Loucy (cell line): Measurements from ENCODE around the gene VIPR2.
"Not testable (repeated sequence)": the region's sequence is repeated elsewhere in the genome, so short reads cannot be mapped to it uniquely, and the experiment has no call there.

Experiments used
- H2AFZ ChIP-seq: fragments of 200-600 bp; sonication (generic); 2 replicates; pipeline ENCODE4 v1.6.0; 2016; ENCODE audit warnings: antibody characterized with exemption, mild to moderate bottlenecking, low read length, moderate library complexity
- H3F3A ChIP-seq: fragments of 200-600 bp; 2 replicates; pipeline ENCODE4 v1.6.0; 2016; ENCODE audit warnings: antibody characterized with exemption, low read depth, mild to moderate bottlenecking
- H3K27me3 ChIP-seq: fragments of 200-600 bp; sonication (generic); 2 replicates; pipeline ENCODE4 v1.6.1; 2014; ENCODE audit warnings: low read length, mild to moderate bottlenecking; ENCODE audit not compliant: insufficient read depth, poor library complexity, severe bottlenecking
- H3K36me3 ChIP-seq: fragments of 200-600 bp; sonication (generic); 2 replicates; pipeline ENCODE4 v1.6.1; 2016; ENCODE audit warnings: low read length; ENCODE audit not compliant: insufficient read depth
- H3K4me1 ChIP-seq: fragments of 200-600 bp; sonication (generic); 2 replicates; pipeline ENCODE4 v1.5.1; 2014; ENCODE audit warnings: low read length, mild to moderate bottlenecking; ENCODE audit not compliant: insufficient read depth, poor library complexity, severe bottlenecking
- H3K4me2 ChIP-seq: fragments of 200-600 bp; sonication (generic); 2 replicates; pipeline ENCODE4 v1.6.0; 2014; ENCODE audit warnings: antibody characterized with exemption, low read length, low read depth, mild to moderate bottlenecking; ENCODE audit not compliant: poor library complexity, severe bottlenecking
- H3K4me3 ChIP-seq: fragments of 200-600 bp; sonication (generic); 2 replicates; pipeline ENCODE4 v1.5.1; 2014; ENCODE audit warnings: low read length, mild to moderate bottlenecking, mixed read lengths; ENCODE audit not compliant: poor library complexity, severe bottlenecking
- H3K79me2 ChIP-seq: fragments of 200-600 bp; sonication (generic); 2 replicates; pipeline ENCODE4 v1.6.1; 2014; ENCODE audit warnings: low read length; ENCODE audit not compliant: insufficient read depth
- H3K9ac ChIP-seq: fragments of 200-600 bp; sonication (generic); 2 replicates; pipeline ENCODE4 v1.6.0; 2014; ENCODE audit warnings: mild to moderate bottlenecking, low read depth, low read length, moderate library complexity; ENCODE audit not compliant: poor library complexity, severe bottlenecking
- H3K9me2 ChIP-seq: fragments of 200-600 bp; sonication (generic); replicated peaks from 2 replicates; pipeline ENCODE4 v1.6.1; 2016; ENCODE audit warnings: low read depth, low read length, mixed read lengths
- H3K9me3 ChIP-seq: fragments of 200-600 bp; sonication (generic); 2 replicates; pipeline ENCODE4 v1.6.1; 2014; ENCODE audit warnings: mild to moderate bottlenecking, antibody characterized with exemption, low read length, low read depth; ENCODE audit not compliant: insufficient read depth
- H4K20me1 ChIP-seq: fragments of 200-600 bp; sonication (generic); 2 replicates; pipeline ENCODE4 v1.6.0; 2014; ENCODE audit warnings: antibody characterized with exemption, low read length, mild to moderate bottlenecking; ENCODE audit not compliant: insufficient read depth, poor library complexity, severe bottlenecking
- CTCF ChIP-seq: fragments of 200-600 bp; sonication (generic); conservative IDR thresholded peaks from 2 replicates; pipeline ENCODE4 v1.5.1; 2014; ENCODE audit warnings: mild to moderate bottlenecking, antibody characterized with exemption, low read length
- EZH2phosphoT487 ChIP-seq: fragments of 200-600 bp; IDR thresholded peaks from 2 replicates; pipeline ENCODE4 v1.6.1; 2018; ENCODE audit warnings: antibody characterized with exemption, mild to moderate bottlenecking, moderate library complexity, borderline replicate concordance

VIPR2 gene

DNA sequence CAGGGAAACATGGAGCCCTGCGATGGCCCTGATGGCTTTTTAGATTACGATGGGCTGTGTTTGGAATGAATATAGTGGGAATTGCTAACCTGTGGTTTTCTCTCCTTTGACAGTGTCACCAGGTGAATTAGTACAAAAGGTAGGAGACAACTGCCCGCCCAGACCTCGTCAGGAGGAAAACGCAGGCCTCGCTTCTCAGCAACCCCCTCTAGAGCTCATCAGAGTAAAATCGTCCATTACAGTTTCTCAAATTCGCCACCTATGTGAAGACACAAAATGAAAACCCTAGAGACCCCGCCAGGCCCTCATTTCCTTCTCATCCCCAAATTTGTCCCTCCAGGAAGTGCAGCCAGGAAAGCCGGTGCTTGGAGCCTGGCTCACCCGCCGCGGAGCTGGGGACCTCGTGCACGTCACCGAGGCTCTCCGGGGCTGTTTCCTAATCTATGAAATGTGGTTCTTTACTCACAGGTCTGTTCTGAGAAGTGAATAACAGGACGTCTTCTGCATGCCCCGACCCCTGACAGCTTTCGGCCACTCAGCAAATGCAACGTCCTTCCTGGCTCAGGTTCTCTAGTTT, 143.7 kb downstream of the VIPR2 start:
- H3K9ac ChIP-seq = no peak overlapping the region
- no peaks in the 10 kb centered on the region for H3F3A ChIP-seq
- no peaks in the 10 kb centered on the region for H4K20me1 ChIP-seq
- no peak for TF ChIP-seq EZH2phosphoT487
- TF ChIP-seq CTCF = no peak
- no peaks in the 10 kb centered on the region for H3K36me3 ChIP-seq
- H3K9me2 ChIP-seq = no peaks in the 10 kb centered on the region
- H3K4me2 ChIP-seq = no peak overlapping the region
- H2AFZ ChIP-seq = no peak overlapping the region
- H3K27me3 ChIP-seq = no peaks in the 10 kb centered on the region
- H3K4me3 ChIP-seq = no peak overlapping the region
- no peaks in the 10 kb centered on the region for H3K4me1 ChIP-seq
- H3K79me2 ChIP-seq = no peaks in the 10 kb centered on the region
- peaks cover 25% of the 10 kb centered on the region; the same call in 1 of the 2 replicates for H3K9me3 ChIP-seq

GRCh38 chr7:159000070-159000469, 144.6 kb downstream of the VIPR2 start:
- no peaks in the 10 kb centered on the region for H3K79me2 ChIP-seq
- no peaks in the 10 kb centered on the region for H3K27me3 ChIP-seq
- no peak for TF ChIP-seq EZH2phosphoT487
- TF ChIP-seq CTCF = no peak
- peaks cover 21% of the 10 kb centered on the region; the same call in 1 of the 2 replicates for H3K9me3 ChIP-seq
- no peaks in the 10 kb centered on the region for H3K4me1 ChIP-seq
- no peak overlapping the region for H3K4me3 ChIP-seq
- no peaks in the 10 kb centered on the region for H3K9me2 ChIP-seq
- H2AFZ ChIP-seq = no peak overlapping the region
- H3K4me2 ChIP-seq = no peak overlapping the region
- H3K36me3 ChIP-seq = no peaks in the 10 kb centered on the region
- H4K20me1 ChIP-seq = no peaks in the 10 kb centered on the region
- H3F3A ChIP-seq = no peaks in the 10 kb centered on the region
- no peak overlapping the region for H3K9ac ChIP-seq

DNA sequence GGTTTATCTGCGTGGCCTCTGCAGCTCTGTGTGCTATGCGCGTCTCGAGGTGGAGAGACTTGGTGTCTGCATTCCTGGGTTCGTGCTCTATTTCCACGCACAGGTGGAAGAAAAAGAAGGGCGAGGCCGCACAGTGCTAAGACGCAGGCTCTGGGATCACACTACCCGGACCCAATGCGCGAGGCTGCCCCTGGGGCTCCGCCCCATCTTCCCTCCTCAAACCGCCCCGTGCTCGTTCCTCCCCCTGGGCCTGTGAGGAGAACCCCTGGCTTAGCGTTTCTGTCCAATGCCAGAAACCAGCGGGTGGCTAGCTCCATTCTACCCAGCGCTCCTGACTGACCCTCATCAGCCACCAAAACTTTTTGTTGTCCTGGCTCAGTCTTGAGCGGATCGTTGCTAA, 145.2 kb downstream of the VIPR2 start:
- H3K9me3 ChIP-seq = peaks cover 25% of the 10 kb centered on the region; the same call in 1 of the 2 replicates
- H3K4me2 ChIP-seq = no peak overlapping the region
- H3K79me2 ChIP-seq = no peaks in the 10 kb centered on the region
- no peaks in the 10 kb centered on the region for H4K20me1 ChIP-seq
- no peaks in the 10 kb centered on the region for H3K27me3 ChIP-seq
- H3K4me3 ChIP-seq = no peak overlapping the region
- TF ChIP-seq EZH2phosphoT487 = no peak
- no peak for TF ChIP-seq CTCF
- no peak overlapping the region for H3K9ac ChIP-seq
- no peaks in the 10 kb centered on the region for H3K36me3 ChIP-seq
- no peak overlapping the region for H2AFZ ChIP-seq
- no peaks in the 10 kb centered on the region for H3K9me2 ChIP-seq
- no peaks in the 10 kb centered on the region for H3K4me1 ChIP-seq
- H3F3A ChIP-seq = no peaks in the 10 kb centered on the region

DNA sequence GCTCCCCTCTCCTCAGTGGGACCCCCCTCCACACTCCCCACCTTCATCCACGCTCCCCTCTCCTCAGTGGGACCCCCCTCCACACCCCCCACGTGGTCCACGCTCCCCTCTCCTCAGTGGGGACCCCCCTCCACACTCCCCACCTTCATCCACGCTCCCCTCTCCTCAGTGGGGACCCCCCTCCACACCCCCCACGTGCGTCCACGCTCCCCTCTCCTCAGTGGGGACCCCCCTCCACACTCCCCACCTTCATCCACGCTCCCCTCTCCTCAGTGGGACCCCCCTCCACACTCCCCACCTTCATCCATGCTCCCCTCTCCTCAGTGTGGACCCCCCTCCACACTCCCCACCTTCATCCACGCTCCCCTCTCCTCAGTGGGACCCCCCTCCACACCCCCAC, 146.4 kb downstream of the VIPR2 start:
- not testable (repeated sequence) for H3K79me2 ChIP-seq, H3K36me3 ChIP-seq, H3K4me1 ChIP-seq, H3F3A ChIP-seq, H2AFZ ChIP-seq, H3K27me3 ChIP-seq, H3K9me2 ChIP-seq, H3K9ac ChIP-seq, H4K20me1 ChIP-seq, H3K4me3 ChIP-seq, H3K4me2 ChIP-seq
- peaks cover 29% of the 10 kb centered on the region; the same call in 1 of the 2 replicates for H3K9me3 ChIP-seq
